Measurements from ENCODE around the gene PFDN2.
A peak's percentile ranks its signal among the peaks of the same experiment; 100 is the strongest.

The PFDN2 gene, protein sequence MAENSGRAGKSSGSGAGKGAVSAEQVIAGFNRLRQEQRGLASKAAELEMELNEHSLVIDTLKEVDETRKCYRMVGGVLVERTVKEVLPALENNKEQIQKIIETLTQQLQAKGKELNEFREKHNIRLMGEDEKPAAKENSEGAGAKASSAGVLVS

DNA sequence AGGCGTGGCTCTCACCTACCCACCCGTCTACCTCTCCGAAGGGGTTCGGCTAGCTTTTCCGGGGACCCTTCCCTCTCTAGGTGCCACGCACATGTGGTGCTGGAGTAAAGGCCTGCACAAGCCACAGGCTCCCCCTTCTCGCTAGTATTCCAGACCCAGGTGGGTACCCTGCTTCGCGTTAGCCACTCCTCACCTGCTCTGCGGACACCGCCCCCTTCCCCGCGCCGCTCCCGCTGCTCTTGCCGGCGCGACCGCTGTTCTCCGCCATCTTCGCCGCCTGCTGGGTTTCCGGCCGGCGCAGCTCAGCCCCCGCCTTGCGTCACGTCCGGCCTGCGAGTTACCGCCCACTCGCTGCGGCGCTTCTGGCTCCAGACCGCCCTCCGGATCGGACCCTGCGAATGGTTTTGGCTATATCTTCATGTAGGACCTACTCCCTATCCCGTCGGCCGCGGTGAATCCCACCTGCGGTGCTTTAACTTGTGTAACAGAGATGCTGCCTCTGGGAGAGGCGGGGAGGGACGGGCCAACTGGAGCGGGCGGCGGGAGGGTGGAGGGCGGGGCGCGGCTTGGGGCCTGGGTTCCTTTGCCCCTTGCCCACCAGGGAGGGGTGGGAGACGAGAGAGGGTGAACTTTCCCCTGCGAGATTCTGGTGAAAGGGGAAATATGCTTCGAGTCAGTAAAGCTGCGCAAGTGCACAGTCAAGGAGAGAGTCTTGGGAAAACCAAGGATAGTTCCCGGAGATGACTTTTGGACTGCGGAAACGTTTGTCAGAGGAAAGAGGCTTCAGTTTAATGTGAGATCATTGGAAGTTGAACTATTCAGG, at the start of gene PFDN2, which contains the start of gene NIT1:
Gene PFDN2, minus strand, starts transcription at position 279 of the 823 bp plus-strand sequence. Its CDS starts 11 bp downstream, at position 268.
Gene NIT1, plus strand, starts transcription at position 347 of the 823 bp plus-strand sequence. Its CDS starts 72 bp downstream, at position 419.
- peak; percentile 80 to 86 for DNase-seq

GRCh38 chr1:161166669-161167548, 49.1 kb upstream of the PFDN2 start:
- DNase-seq: no peak

DNA sequence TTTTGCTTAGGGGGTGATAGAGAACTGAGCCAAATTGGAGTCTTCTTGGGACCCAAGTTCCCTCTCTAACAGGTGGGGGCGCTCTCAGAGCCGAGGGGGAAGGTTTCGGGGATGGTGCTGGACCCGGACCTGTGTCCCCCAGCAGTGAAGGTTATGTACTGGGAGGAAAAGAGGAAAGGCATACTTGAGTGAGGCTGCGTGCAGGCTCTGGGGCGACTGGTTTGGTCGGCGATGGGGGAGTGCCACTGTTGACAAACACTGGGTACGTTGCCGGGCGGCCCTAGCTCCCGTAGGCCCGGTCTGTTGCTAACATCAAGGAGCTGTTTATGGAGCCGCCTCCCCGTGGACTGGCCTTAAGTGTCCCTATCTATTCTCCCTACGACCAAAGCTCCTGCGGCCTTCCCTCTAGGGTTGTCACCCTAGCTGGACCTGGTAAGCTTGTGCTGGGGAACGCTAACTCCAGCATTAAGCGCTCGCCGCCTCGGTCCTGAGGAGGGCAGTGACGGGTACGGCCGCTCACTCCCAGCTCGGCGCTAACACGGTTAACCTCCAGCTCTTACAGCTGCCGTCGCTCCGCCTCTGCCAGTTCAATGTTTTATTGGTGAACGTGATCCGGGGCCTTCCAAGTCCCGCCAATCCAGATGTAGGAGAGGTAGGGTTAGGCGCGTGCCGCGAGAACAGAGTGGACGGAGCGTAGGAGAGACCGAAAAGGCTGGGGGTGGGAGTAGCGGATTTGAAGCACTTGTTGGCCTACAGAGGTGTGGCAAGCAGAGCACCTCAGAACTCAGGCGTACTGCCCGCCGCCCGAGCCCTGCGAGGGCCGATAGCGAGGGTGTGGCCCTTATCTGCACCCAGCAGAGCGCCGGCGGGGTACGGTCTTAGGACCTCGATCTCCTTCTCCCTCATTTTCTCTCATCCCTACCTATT, 48.2 kb upstream of the PFDN2 start, which contains the start of gene PPOX:
Gene PPOX, plus strand, starts transcription at position 685 of the 927 bp plus-strand sequence. CDS start 422 bp downstream, outside the sequence.
- peak; percentile 94 to 95 for DNase-seq

GRCh38 chr1:161164901-161165610, 47.2 kb upstream of the PFDN2 start:
- DNase-seq: no peak

DNA sequence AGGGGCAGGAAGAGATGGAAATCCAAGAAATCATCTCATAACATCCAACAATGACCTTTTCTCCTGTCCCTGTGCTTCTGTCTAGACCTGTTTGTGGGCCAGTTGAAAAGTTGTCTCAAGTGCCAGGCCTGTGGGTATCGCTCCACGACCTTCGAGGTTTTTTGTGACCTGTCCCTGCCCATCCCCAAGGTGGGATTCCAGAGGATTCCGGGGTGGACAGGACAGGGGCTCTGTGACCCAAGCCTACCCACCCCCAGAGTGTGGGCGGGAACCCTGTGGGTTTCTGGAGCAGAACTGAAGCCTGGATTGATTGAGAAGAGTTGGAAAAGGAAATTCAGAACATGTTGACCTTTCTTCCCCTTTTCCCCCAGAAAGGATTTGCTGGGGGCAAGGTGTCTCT, 46.0 kb upstream of the PFDN2 start:
- no peak for DNase-seq

- no peak for DNase-seq
Measured at GRCh38 chr1:161162806-161163205, 45.0 kb upstream of the PFDN2 start.

GRCh38 chr1:161162052-161162451, 44.2 kb upstream of the PFDN2 start:
- no peak for DNase-seq

GRCh38 chr1:161161652-161162051, 43.8 kb upstream of the PFDN2 start:
- DNase-seq: no peak

- DNase-seq: no peak
Measured at GRCh38 chr1:161160671-161161145, 42.9 kb upstream of the PFDN2 start.

DNA sequence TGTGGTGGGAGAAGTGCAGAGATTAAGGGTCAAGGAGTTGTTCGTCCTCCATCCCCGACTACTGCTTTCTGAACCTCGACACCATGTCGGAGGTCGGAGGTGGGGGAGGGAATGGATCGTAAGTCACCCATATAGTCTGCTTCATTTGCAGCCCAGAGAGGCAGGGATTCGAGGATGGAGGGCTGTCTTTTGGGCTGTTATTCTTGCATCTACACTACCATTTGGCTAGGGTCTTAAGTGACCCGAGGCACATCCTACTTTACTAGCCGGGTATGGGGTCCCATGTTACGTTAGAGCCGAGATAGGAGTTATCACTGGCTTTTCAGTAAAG, 42.0 kb upstream of the PFDN2 start:
- DNase-seq: no peak

GRCh38 chr1:161159087-161159912, 41.5 kb upstream of the PFDN2 start, which contains the start of gene USP21:
TSS of gene USP21 (plus strand) at chr1:161159500. CDS start at chr1:161160641, 1,141 bp downstream.
- peak; percentile 82 to 93 for DNase-seq

GRCh38 chr1:161158316-161159010, 40.6 kb upstream of the PFDN2 start:
- no peak for DNase-seq

- no peak for DNase-seq
Measured at GRCh38 chr1:161157867-161158266, 40.0 kb upstream of the PFDN2 start.

- peak; percentile 81 to 83 for DNase-seq
Measured at GRCh38 chr1:161153682-161154337, 36.0 kb upstream of the PFDN2 start, which contains the start of gene UFC1. TSS of gene UFC1 (plus strand) at chr1:161153978. CDS start at chr1:161153998, 20 bp downstream.

DNA sequence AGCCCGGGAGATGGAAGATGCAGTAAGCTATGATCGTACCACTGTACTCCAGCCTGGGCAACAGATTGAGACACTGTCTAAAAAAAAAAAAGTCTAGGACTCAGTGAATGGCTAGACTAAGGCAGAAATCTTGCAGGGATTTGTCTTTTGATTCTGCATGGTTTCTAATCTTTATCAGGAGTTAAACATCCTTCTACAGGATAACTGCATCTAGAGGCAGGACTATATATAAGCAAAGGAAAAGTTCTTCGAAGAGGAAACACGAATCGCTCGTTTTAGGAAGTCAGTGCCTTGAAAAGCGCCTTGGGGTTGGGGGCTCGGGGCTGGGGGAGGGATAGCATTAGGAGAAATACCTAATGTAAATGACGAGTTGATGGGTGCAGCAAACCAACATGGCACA, 35.3 kb upstream of the PFDN2 start:
- DNase-seq: no peak

DNA sequence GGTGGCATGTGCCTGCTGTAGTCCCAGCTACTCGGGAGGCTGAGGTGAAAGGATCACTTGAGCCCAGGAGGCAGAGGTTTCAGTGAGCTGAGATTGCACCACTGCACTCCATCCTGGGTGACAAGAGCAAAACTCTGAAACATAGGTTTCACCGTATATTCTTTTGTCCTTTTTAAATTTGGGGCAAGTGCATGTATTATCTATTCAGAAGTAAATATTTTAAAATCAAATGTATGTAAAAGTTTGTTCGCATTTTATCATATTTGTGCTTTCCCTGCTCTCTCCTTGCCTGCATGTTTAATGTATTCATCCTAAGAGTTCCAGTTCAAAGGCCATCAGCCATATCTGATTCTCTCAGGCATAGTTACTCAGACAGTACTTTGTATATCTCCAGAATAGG, 28.0 kb upstream of the PFDN2 start:
- no peak for DNase-seq

DNA sequence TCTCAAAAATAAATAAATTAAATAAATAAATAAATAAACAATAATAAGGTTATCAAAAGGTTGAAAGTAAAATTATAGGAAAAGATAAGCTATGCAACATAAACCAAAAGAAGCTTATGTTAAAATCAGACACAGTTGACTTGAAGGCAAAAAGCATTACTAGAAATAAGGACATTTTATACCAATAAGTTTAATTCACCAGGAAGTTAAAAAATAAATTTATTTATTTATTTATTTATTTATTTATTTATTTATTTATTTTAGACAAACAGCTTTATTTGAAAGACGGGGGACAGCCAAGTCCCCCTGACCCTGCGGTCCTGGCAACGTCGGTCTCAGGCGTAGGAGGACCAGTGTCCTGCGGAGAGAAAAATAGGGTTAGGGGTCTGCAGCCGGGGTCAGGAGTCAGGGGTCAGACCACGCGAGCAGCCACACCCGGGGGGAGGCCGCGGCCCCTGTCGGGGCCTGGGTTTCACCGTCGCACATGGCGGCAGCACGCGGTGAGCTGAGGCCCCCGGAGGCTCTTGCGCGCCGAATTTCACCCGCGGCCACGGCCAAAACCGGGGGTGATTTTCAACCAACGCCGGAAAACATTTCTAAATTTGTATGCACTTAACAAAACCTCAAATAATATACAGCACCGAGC, 23.0 kb upstream of the PFDN2 start:
- DNase-seq: no peak

- DNase-seq: peak in 1 of 2 donors; percentile 87
Measured at GRCh38 chr1:161139766-161140165, 21.9 kb upstream of the PFDN2 start.
